ENCODE data around the gene NDUFA3. TPM values are rescaled to one million over a fixed set of nuclear protein-coding genes. Genes with fewer than 3 reads are reported as not detected.

NDUFA3 gene
- total RNA-seq, 1 donor from 2014 or later, result 77.4 TPM

DNA sequence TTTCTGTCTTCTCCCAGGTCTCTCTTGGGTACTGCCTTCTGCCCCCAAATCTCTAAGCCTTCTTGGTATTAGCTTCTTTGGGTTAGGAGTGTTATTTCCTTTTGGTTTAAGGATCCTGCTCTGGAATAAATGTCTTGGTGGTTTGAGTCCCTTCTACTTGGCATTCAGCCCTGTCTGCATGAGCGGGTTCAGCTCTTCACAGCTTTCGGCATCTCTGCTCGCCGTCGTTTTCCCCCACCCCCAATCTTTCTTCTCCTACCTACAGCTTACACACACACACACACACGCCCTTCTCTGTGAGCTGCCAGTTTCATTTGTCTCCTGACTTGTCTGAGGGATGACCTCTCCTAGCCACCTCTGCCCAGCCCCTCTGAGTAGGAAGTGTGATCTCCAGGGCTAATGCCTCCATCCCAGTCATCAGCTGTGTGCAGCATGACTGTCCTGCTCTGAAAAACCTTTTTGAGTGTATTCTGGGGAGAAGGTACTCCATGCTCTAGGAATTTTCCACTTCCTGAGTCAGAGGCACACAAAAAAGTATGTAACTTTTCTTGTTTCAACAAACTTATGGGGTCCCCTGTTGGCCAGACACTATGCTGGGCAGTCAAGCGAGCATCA is 39.6 kb downstream of the NDUFA3 start:
- H3K36me3 Mint-ChIP-seq (ENCODE audit: low read depth), result peaks cover 29% of the 10 kb centered on the region
- no peak overlapping the region for H3K4me3 Mint-ChIP-seq (ENCODE audit: unreplicated experiment)
- DNase-seq (ENCODE audit: low spot score), result no peak
- H3K9me3 Mint-ChIP-seq (ENCODE audit: low read depth), result no peaks in the 10 kb centered on the region
- H3K27me3 Mint-ChIP-seq (ENCODE audit: low read depth), result no peaks in the 10 kb centered on the region
- peaks cover 39% of the 10 kb centered on the region for H3K4me1 Mint-ChIP-seq (ENCODE audit: low read depth)
- peak overlapping the region; percentile 73 for H3K27ac Mint-ChIP-seq (ENCODE audit: unreplicated experiment)
- TF ChIP-seq, protein P1, sequence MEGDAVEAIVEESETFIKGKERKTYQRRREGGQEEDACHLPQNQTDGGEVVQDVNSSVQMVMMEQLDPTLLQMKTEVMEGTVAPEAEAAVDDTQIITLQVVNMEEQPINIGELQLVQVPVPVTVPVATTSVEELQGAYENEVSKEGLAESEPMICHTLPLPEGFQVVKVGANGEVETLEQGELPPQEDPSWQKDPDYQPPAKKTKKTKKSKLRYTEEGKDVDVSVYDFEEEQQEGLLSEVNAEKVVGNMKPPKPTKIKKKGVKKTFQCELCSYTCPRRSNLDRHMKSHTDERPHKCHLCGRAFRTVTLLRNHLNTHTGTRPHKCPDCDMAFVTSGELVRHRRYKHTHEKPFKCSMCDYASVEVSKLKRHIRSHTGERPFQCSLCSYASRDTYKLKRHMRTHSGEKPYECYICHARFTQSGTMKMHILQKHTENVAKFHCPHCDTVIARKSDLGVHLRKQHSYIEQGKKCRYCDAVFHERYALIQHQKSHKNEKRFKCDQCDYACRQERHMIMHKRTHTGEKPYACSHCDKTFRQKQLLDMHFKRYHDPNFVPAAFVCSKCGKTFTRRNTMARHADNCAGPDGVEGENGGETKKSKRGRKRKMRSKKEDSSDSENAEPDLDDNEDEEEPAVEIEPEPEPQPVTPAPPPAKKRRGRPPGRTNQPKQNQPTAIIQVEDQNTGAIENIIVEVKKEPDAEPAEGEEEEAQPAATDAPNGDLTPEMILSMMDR (IDR thresholded peaks at IDR 0.05), result no peak

DNA sequence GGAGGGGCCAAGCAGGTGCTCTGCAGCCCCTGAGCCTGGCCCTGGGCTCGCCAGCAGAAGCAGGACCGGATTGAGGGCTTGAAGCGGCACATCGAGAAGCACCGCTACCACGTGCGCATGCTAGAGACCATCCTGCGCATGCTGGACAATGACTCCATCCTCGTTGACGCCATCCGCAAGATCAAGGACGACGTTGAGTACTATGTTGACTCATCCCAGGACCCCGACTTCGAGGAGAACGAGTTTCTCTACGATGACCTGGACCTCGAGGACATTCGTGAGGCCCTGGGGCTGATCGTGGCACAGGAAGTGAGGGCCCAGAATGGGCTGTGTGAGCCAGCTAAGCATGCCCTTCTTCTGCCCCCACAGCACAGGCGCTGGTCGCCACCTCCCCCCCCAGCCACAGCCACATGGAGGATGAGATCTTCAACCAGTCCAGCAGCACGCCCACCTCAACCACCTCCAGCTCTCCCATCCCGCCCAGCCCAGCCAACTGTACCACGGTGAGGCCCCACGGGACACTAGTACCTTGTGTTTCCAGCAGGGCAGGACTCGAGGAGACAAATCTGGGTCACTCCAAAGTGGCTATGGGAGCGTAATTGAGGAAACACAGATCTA is 43.0 kb downstream of the NDUFA3 start:
- no peak for DNase-seq (ENCODE audit: low spot score)
- TF ChIP-seq, protein P1 (IDR thresholded peaks at IDR 0.05), result no peak
- no peak overlapping the region for H3K4me3 Mint-ChIP-seq (ENCODE audit: unreplicated experiment)
- H3K27ac Mint-ChIP-seq (ENCODE audit: unreplicated experiment), result no peak overlapping the region
- no peaks in the 10 kb centered on the region for H3K27me3 Mint-ChIP-seq (ENCODE audit: low read depth)
- H3K9me3 Mint-ChIP-seq (ENCODE audit: low read depth), result no peaks in the 10 kb centered on the region
- peaks cover 17% of the 10 kb centered on the region for H3K4me1 Mint-ChIP-seq (ENCODE audit: low read depth)
- H3K36me3 Mint-ChIP-seq (ENCODE audit: low read depth), result peaks cover 42% of the 10 kb centered on the region

DNA sequence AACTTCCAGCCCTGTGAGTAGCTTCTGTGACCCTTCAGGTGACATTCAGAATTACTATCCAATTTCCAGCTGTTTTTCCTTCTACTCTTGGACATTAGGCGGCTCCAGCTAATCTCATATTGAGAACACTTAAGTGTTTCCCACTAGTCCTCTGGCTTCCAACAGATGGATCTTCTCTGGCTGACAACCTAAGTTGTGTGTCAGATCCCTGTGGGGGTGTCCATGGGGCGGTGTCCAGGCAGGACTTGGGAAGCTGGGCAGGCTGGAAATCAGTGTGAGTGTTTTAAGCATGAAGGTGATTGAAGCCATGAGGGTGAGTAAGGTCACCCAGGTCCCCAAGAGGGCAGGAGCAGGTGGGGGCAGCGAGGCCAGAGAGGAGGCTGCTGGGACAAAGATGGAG is 45.0 kb downstream of the NDUFA3 start:
- no peaks in the 10 kb centered on the region for H3K9me3 Mint-ChIP-seq (ENCODE audit: low read depth)
- H3K27ac Mint-ChIP-seq (ENCODE audit: unreplicated experiment), result peak overlapping the region; percentile 41
- DNase-seq (ENCODE audit: low spot score), result no peak
- no peaks in the 10 kb centered on the region for H3K4me1 Mint-ChIP-seq (ENCODE audit: low read depth)
- TF ChIP-seq, protein P1 (IDR thresholded peaks at IDR 0.05), result no peak
- H3K4me3 Mint-ChIP-seq (ENCODE audit: unreplicated experiment), result no peak overlapping the region
- no peaks in the 10 kb centered on the region for H3K27me3 Mint-ChIP-seq (ENCODE audit: low read depth)
- H3K36me3 Mint-ChIP-seq (ENCODE audit: low read depth), result peaks cover 51% of the 10 kb centered on the region

DNA sequence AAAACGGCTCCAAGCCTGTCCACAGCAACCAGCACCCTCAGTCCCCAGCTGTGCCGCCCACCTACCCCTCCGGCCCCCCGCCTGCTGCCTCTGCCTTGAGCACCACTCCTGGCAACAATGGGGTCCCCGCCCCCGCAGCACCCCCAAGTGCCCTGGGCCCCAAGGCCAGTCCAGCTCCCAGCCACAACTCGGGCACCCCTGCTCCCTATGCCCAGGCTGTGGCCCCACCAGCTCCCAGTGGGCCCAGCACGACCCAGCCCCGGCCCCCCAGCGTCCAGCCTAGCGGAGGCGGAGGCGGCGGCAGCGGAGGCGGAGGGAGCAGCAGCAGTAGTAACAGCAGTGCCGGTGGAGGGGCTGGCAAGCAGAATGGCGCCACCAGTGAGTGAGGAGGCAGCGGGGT is 45.5 kb downstream of the NDUFA3 start:
- H3K27ac Mint-ChIP-seq (ENCODE audit: unreplicated experiment), result no peak overlapping the region
- H3K36me3 Mint-ChIP-seq (ENCODE audit: low read depth), result peaks cover 50% of the 10 kb centered on the region
- DNase-seq (ENCODE audit: low spot score), result peak; percentile 89
- no peak overlapping the region for H3K4me3 Mint-ChIP-seq (ENCODE audit: unreplicated experiment)
- no peaks in the 10 kb centered on the region for H3K27me3 Mint-ChIP-seq (ENCODE audit: low read depth)
- H3K4me1 Mint-ChIP-seq (ENCODE audit: low read depth), result peaks cover 1% of the 10 kb centered on the region
- TF ChIP-seq, protein P1 (IDR thresholded peaks at IDR 0.05), result no peak
- H3K9me3 Mint-ChIP-seq (ENCODE audit: low read depth), result no peaks in the 10 kb centered on the region

DNA sequence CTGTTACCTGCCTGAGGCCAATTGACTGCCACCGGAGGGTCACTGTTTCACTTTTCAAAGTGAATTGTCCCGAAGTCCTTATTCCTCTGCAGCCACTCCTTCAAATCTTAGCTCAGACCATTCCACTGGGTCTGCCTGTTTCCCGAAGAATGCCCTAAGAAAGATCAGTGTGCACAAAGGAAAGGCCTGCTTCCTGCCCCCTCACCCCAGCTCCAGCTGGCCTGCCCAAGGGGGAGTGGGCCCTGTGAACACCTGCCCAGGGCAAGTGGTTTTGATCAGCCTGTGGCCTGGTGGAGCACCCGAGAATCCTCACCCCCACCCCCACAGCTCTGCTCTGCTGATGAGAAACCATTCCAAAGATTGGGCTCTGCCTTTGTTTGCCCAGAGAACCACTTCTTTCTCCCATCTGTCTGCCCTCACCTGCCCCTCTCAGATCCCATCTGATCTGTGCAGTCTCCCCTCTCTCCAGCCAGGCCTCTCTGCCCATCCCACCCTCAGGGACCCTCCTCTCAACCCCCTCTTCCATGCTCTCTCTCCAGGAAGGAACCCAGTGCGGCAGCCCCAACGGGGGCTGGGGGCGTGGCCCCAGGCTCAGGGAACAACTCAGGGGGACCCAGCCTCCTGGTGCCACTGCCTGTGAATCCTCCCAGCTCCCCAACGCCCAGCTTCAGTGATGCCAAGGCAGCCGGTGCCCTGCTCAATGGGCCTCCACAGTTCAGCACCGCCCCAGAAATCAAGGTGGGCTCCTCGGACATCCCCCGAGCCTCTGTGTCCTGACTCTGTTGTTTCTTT is 46.6 kb downstream of the NDUFA3 start:
- TF ChIP-seq, protein P1 (IDR thresholded peaks at IDR 0.05), result no peak
- Mint-ChIP-seq H3K4me3 (ENCODE audit: unreplicated experiment) (no peak overlapping the region), H3K27me3 (ENCODE audit: low read depth) (no peaks in the 10 kb centered on the region), H3K36me3 (ENCODE audit: low read depth) (peaks cover 46% of the 10 kb centered on the region), H3K27ac (ENCODE audit: unreplicated experiment) (no peak overlapping the region), H3K9me3 (ENCODE audit: low read depth) (no peaks in the 10 kb centered on the region), H3K4me1 (ENCODE audit: low read depth) (peaks cover 5% of the 10 kb centered on the region)
- no peak for DNase-seq (ENCODE audit: low spot score)

Measured in chondrocyte (in vitro differentiated cells).